Caco-2 (cell line): ENCODE data around the gene PHF12. TPM values are rescaled to one million over a fixed set of nuclear protein-coding genes. Genes with fewer than 3 reads are reported as not detected.

ENCODE experiments used
- BruUV-seq: library from RNA; stranded (reverse); fragments of 400-500 nt; replicated peaks from 2 replicates; lab custom pipeline; 2021; lab: Mats Ljungman, UMichigan
- CTCF ChIA-PET: fragments of 300-600 bp; sonication (Branson Sonifier 250); formaldehyde crosslinking; loops from one replicate; lab custom pipeline; 2022; ENCODE audit warnings: antibody characterized with exemption; lab: Charles Lee
- POLR2A ChIA-PET: fragments of 300-600 bp; sonication (Branson Sonifier 250); formaldehyde crosslinking; loops from one replicate; lab custom pipeline; 2022; ENCODE audit warnings: antibody characterized with exemption; lab: Charles Lee
- DNase-seq, 2 experiments: peaks; one replicate each; pipeline versions ENCODE4 v3.0.0 to v3.0.0-alpha.2; 2020 to 2022
- H3K27me3 ChIP-seq: replicated peaks from 2 replicates; pipeline ENCODE4 v1.6.0; 2011; ENCODE audit warnings: low read length; ENCODE audit not compliant: control insufficient read depth, insufficient read depth
- H3K36me3 ChIP-seq: 2 replicates; pipeline ENCODE4 v1.5.1; 2011; ENCODE audit warnings: low read length; ENCODE audit not compliant: control insufficient read depth, insufficient read depth
- H3K4me1 ChIP-seq: fragments of 250-450 bp; sonication (Bioruptor Pico); 2 replicates; pipeline ENCODE4 v1.5.1; 2020; ENCODE audit warnings: mild to moderate bottlenecking
- H3K4me3 ChIP-seq: 2 replicates; pipeline ENCODE4 v1.5.1; 2011; ENCODE audit warnings: low read depth, mild to moderate bottlenecking, control low read depth, low read length
- H3K9me3 ChIP-seq: fragments of 250-450 bp; sonication (Bioruptor Pico); 2 replicates; pipeline ENCODE4 v1.5.1; 2020; ENCODE audit warnings: mild to moderate bottlenecking, moderate library complexity
- H3K27ac Mint-ChIP-seq: one replicate; pipeline ENCODE4 v1.8.0; 2022; ENCODE audit warnings: mixed read lengths; ENCODE audit not compliant: unreplicated experiment
- H3K27me3 Mint-ChIP-seq: one replicate; pipeline ENCODE4 v1.8.0; 2022; ENCODE audit warnings: mixed read lengths; ENCODE audit not compliant: insufficient read depth, unreplicated experiment
- H3K36me3 Mint-ChIP-seq: one replicate; pipeline ENCODE4 v1.8.0; 2022; ENCODE audit warnings: mild to moderate bottlenecking, mixed read lengths; ENCODE audit not compliant: insufficient read depth, unreplicated experiment
- H3K4me1 Mint-ChIP-seq: one replicate; pipeline ENCODE4 v1.8.0; 2022; ENCODE audit warnings: low read depth, mixed read lengths; ENCODE audit not compliant: unreplicated experiment
- H3K4me3 Mint-ChIP-seq: one replicate; pipeline ENCODE4 v1.8.0; 2022; ENCODE audit warnings: mild to moderate bottlenecking, moderate library complexity, mixed read lengths; ENCODE audit not compliant: unreplicated experiment
- H3K9me3 Mint-ChIP-seq: one replicate; pipeline ENCODE4 v1.8.0; 2022; ENCODE audit warnings: mixed read lengths; ENCODE audit not compliant: unreplicated experiment
- CTCF ChIP-seq, 2 experiments: fragments of 200-600 bp in 1 of 2; IDR thresholded peaks; 1 replicate in 1 of 2; 2 replicates in 1 of 2; pipeline versions ENCODE4 v1.5.1 to v1.8.0; 2011 to 2022; ENCODE audit warnings: antibody characterized with exemption in 1 of 2, control low read depth in 1 of 2, inconsistent platforms in 1 of 2, low read depth in 1 of 2, low read length in 1 of 2, mild to moderate bottlenecking in 1 of 2, moderate library complexity in 1 of 2; ENCODE audit not compliant: insufficient read depth in 1 of 2, severe bottlenecking in 1 of 2, unreplicated experiment in 1 of 2
- intact Hi-C: fragments of 100-400 bp; cut with micrococcal nuclease; formaldehyde crosslinking; loops from one replicate; pipeline ENCODE4 v1.10.0; 2022; ENCODE audit not compliant: unreplicated experiment
- total RNA-seq: library from RNA; stranded (reverse); gene quantifications from 2 replicates; pipeline ENCODE4 v1.2.3, GENCODE V29; 2022

PHF12 gene
- total RNA-seq, 1 experiment from 2014 or later = 49.9 TPM

GRCh38 chr17:28989028-28989427 is 37.7 kb upstream of the PHF12 start:
- intact Hi-C loops = loop anchor here (10.0 kb wide), 1 partner anchor 256 kb away; the partner anchor contains the start of gene CRYBA1
- BruUV-seq = no TSS peak
- no peaks in the 10 kb centered on the region for H3K36me3 ChIP-seq
- no peak for TF ChIP-seq CTCF (IDR thresholded peaks at IDR 0.05; ENCODE audit: insufficient read depth in 1 of 2, low read depth in 1 of 2, low read length in 1 of 2, severe bottlenecking in 1 of 2, unreplicated experiment in 1 of 2)
- DNase-seq = no peak
- H3K9me3 ChIP-seq = no peaks in the 10 kb centered on the region
- H3K4me1 ChIP-seq = no peaks in the 10 kb centered on the region; the same call in 1 of the 2 replicates
- no peak overlapping the region for H3K27ac Mint-ChIP-seq
- H3K4me3 Mint-ChIP-seq = no peak overlapping the region
- H3K27me3 ChIP-seq = no peaks in the 10 kb centered on the region
- H3K4me1 Mint-ChIP-seq = no peaks in the 10 kb centered on the region
- CTCF ChIA-PET = no interaction called here
- no peaks in the 10 kb centered on the region for H3K36me3 Mint-ChIP-seq
- no peaks in the 10 kb centered on the region for H3K9me3 Mint-ChIP-seq
- POLR2A ChIA-PET = no interaction called here
- no peak overlapping the region for H3K4me3 ChIP-seq
- H3K27me3 Mint-ChIP-seq = no peaks in the 10 kb centered on the region

- Histone ChIP-seq H3K36me3 (no peaks in the 10 kb centered on the region), H3K4me1 (no peaks in the 10 kb centered on the region; the same call in 1 of the 2 replicates), H3K9me3 (no peaks in the 10 kb centered on the region), H3K4me3 (no peak overlapping the region), H3K27me3 (no peaks in the 10 kb centered on the region)
- CTCF ChIA-PET = no interaction called here
- H3K9me3 Mint-ChIP-seq = no peaks in the 10 kb centered on the region
- H3K4me1 Mint-ChIP-seq = no peaks in the 10 kb centered on the region
- POLR2A ChIA-PET = no interaction called here
- no peak for DNase-seq
- TF ChIP-seq CTCF (IDR thresholded peaks at IDR 0.05; ENCODE audit: insufficient read depth in 1 of 2, low read depth in 1 of 2, low read length in 1 of 2, severe bottlenecking in 1 of 2, unreplicated experiment in 1 of 2) = no peak
- BruUV-seq = no TSS peak
- intact Hi-C loops = loop anchor here (10.0 kb wide), 1 partner anchor 256 kb away; the partner anchor contains the start of gene CRYBA1
- no peak overlapping the region for H3K27ac Mint-ChIP-seq
- no peaks in the 10 kb centered on the region for H3K27me3 Mint-ChIP-seq
- H3K4me3 Mint-ChIP-seq = no peak overlapping the region
- no peaks in the 10 kb centered on the region for H3K36me3 Mint-ChIP-seq
Observed at GRCh38 chr17:28988475-28988874, 37.2 kb upstream of the PHF12 start.

- Mint-ChIP-seq H3K4me1 (no peaks in the 10 kb centered on the region), H3K27ac (no peak overlapping the region), H3K36me3 (no peaks in the 10 kb centered on the region), H3K4me3 (no peak overlapping the region), H3K9me3 (no peaks in the 10 kb centered on the region), H3K27me3 (no peaks in the 10 kb centered on the region)
- no peaks in the 10 kb centered on the region for H3K27me3 ChIP-seq
- TF ChIP-seq CTCF (IDR thresholded peaks at IDR 0.05; ENCODE audit: insufficient read depth in 1 of 2, low read depth in 1 of 2, low read length in 1 of 2, severe bottlenecking in 1 of 2, unreplicated experiment in 1 of 2) = no peak
- intact Hi-C loops = loop anchor here (10.0 kb wide), 1 partner anchor 258 kb away; the partner anchor contains the start of gene CRYBA1
- no peak for DNase-seq
- H3K36me3 ChIP-seq = no peaks in the 10 kb centered on the region
- CTCF ChIA-PET = no interaction called here
- BruUV-seq = no TSS peak
- POLR2A ChIA-PET = no interaction called here
- H3K4me3 ChIP-seq = no peak overlapping the region
- H3K9me3 ChIP-seq = no peaks in the 10 kb centered on the region
- no peaks in the 10 kb centered on the region; the same call in 1 of the 2 replicates for H3K4me1 ChIP-seq
Observed at GRCh38 chr17:28986714-28987655, 35.7 kb upstream of the PHF12 start.
